Stimulated activated naive B cell treated with anti-CD40 and anti-IgM and Interleukin-4, amounts not matched to agents 10 μg/mL and 1 μg/mL and 100 μg/mL, for 72 hours (primary cell): ENCODE results near the gene LIN28A.
"Not testable (repeated sequence)": the region's sequence is repeated elsewhere in the genome, so short reads cannot be mapped to it uniquely, and the experiment has no call there.

Source experiments
- ATAC-seq, 2 donors: fragments of 150-1000 bp; cut with Tn5 transposase; replicated peaks; 2 replicates each; pipeline ENCODE4 v1.10.0; 2021; ENCODE audit warnings: moderate library complexity in 1 of 2
- DNase-seq: peaks from one replicate; pipeline ENCODE4 v3.0.0; 2021
- H3K27ac Mint-ChIP-seq: one replicate; pipeline ENCODE4 v1.8.0; 2022; ENCODE audit warnings: mild to moderate bottlenecking, mixed read lengths
- H3K27me3 Mint-ChIP-seq, 2 donors: one replicate each; pipeline ENCODE4 v1.8.0; 2022; ENCODE audit warnings: mixed read lengths in 2 of 2
- H3K36me3 Mint-ChIP-seq, 2 donors: one replicate each; pipeline ENCODE4 v1.8.0; 2022; ENCODE audit warnings: mixed read lengths in 2 of 2, mild to moderate bottlenecking in 1 of 2
- H3K4me1 Mint-ChIP-seq, 2 donors: one replicate each; pipeline ENCODE4 v1.8.0; 2022; ENCODE audit warnings: mixed read lengths in 2 of 2, mild to moderate bottlenecking in 1 of 2
- H3K4me3 Mint-ChIP-seq, 2 donors: one replicate each; pipeline ENCODE4 v1.8.0; 2022; ENCODE audit warnings: mild to moderate bottlenecking in 2 of 2, mixed read lengths in 2 of 2, moderate library complexity in 1 of 2
- H3K9me3 Mint-ChIP-seq, 2 donors: one replicate each; pipeline ENCODE4 v1.8.0; 2022; ENCODE audit warnings: mixed read lengths in 2 of 2, mild to moderate bottlenecking in 1 of 2

The LIN28A gene, protein sequence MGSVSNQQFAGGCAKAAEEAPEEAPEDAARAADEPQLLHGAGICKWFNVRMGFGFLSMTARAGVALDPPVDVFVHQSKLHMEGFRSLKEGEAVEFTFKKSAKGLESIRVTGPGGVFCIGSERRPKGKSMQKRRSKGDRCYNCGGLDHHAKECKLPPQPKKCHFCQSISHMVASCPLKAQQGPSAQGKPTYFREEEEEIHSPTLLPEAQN

GRCh38 chr1:26410706-26411623, at the start of gene LIN28A:
Gene LIN28A, plus strand, starts transcription at chr1:26410817. Its CDS starts 75 bp downstream, at chr1:26410892.
- Mint-ChIP-seq H3K4me1 (peaks cover 14 to 29% of the 10 kb centered on the region in 2 donors), H3K36me3 (no peaks in the 10 kb centered on the region), H3K27me3 (peaks cover 62 to 93% of the 10 kb centered on the region in 2 donors), H3K27ac (no peak within 1 kb of the TSS), H3K4me3 (peak within 1 kb of the TSS in 1 of 2 donors; percentile 49), H3K9me3 (peaks cover 0 to 3% of the 10 kb centered on the region in 2 donors)
- no peak for ATAC-seq
- no peak for DNase-seq

DNA sequence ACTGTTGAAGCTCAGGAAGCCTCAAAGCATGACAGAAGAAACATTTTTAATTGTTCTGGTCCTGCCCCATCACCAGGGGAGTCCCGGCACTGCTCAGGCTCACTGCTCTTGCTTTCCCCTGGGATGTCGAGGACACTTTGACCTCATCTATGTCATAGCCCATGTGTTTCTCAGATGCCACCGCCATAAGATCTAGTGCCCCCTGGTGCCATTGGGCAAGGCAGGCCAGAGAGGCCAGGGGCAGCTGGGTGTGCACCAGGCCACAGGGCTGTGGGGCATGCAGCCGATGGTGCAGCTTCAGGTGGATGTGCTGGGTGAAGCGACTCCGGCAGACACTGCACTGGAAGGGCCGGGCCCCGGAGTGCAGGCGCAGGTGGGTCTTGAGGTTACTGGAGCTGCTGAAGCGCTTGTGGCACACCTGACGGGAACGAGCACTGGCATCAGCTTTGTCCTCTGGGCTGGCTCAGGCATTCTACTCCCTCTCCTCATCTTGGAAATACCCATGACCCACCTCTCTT, 49.0 kb upstream of the LIN28A start:
- Mint-ChIP-seq H3K4me1 (peaks cover 27 to 30% of the 10 kb centered on the region in 2 donors), H3K4me3 (peak overlapping the region in 1 of 2 donors; percentile 33), H3K36me3 (no peaks in the 10 kb centered on the region), H3K9me3 (no peaks in the 10 kb centered on the region), H3K27me3 (peaks cover 52 to 60% of the 10 kb centered on the region in 2 donors), H3K27ac (peak overlapping the region; percentile 72)
- DNase-seq (peak; percentile 21), ATAC-seq (peak; percentile 59 to 72)

DNA sequence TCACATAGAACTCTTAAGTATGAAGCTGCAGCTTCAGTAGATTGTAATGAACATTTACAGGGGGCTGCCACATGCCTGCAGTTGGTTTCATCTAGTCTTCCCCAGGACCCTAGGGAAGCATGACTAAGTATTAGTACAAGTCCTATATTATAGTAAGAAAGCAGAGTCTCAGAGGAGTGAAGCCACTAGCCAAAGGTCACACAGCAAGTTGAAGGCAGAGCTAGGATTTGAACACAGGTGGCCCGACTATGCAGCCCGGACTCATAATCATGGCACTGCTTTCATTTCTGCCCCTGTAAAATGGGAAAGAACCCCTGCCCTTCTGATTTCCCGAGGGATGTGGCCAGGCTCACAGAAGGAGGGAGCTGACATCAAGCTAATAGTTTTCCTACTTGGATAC, 48.3 kb upstream of the LIN28A start:
- Mint-ChIP-seq H3K4me3 (no peak overlapping the region), H3K27me3 (peaks cover 57 to 58% of the 10 kb centered on the region in 2 donors), H3K27ac (no peak overlapping the region), H3K36me3 (no peaks in the 10 kb centered on the region), H3K9me3 (no peaks in the 10 kb centered on the region), H3K4me1 (peaks cover 27 to 30% of the 10 kb centered on the region in 2 donors)
- DNase-seq: no peak
- no peak for ATAC-seq

DNA sequence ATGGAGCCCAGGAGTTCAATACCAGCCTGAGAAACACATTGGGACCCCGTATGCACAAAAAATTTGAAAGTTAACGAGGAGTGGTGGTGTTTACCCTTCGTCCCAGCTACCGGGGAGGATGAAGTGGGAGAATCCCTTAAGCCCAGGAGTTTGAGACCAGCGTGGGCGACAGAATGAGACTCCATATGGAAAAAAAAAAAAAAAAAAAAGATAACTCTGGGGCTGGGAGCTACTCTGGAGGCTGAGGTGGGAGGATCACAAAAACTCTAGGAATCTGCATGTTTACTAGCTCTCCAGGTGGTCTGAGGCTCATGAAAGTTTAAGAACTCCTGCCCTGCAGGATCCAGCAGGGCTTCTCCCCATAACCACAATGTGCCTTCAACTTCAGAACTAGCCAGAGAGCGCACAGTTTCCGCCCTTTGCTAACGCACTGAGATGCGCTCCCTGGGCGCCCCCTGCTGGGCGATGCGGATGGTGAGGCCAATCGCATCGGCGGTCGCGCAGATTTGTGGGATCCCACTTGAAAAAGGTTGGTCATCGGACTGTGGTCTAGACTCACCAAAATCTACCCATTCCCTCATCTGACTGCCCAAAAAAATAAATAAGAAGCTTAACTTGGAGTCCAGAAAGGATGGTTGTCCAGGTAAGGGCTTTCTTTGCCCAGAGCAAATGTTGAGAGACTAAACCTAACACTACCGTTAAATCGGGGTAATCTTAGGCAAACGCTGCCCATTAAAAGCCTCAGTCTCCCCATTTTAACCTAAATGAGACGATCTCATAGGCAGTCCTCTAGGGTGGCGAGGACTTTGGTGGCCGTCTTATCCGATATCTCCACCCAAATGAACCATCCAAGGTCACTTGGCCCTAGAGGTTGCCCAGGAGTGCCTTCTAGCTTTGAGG, 46.8 kb upstream of the LIN28A start:
- peaks cover 55% of the 10 kb centered on the region in 2 donors for H3K27me3 Mint-ChIP-seq
- H3K27ac Mint-ChIP-seq: no peak overlapping the region
- H3K9me3 Mint-ChIP-seq: no peaks in the 10 kb centered on the region
- peaks cover 27 to 30% of the 10 kb centered on the region in 2 donors for H3K4me1 Mint-ChIP-seq
- H3K36me3 Mint-ChIP-seq: no peaks in the 10 kb centered on the region
- H3K4me3 Mint-ChIP-seq: no peak overlapping the region
- peak; percentile 79 to 88 for ATAC-seq
- peak; percentile 73 for DNase-seq

- peaks cover 24 to 25% of the 10 kb centered on the region in 2 donors for H3K4me1 Mint-ChIP-seq
- no peak overlapping the region for H3K27ac Mint-ChIP-seq
These were observed 45.7 kb upstream of the LIN28A start for GRCh38 chr1:26364956-26365355.

GRCh38 chr1:26367441-26367840, 43.2 kb upstream of the LIN28A start:
- H3K4me3 Mint-ChIP-seq: no peak overlapping the region
- no peak overlapping the region for H3K27ac Mint-ChIP-seq
- ATAC-seq: no peak
- H3K4me1 Mint-ChIP-seq: peaks cover 0 to 6% of the 10 kb centered on the region in 2 donors
- peaks cover 23 to 24% of the 10 kb centered on the region in 2 donors for H3K27me3 Mint-ChIP-seq
- H3K36me3 Mint-ChIP-seq: no peaks in the 10 kb centered on the region
- no peaks in the 10 kb centered on the region for H3K9me3 Mint-ChIP-seq
- DNase-seq: no peak

More at GRCh38 chr1:26364956-26365355, 45.7 kb upstream of the LIN28A start:
- Mint-ChIP-seq H3K36me3 (no peaks in the 10 kb centered on the region), H3K27me3 (peaks cover 43 to 44% of the 10 kb centered on the region in 2 donors), H3K9me3 (no peaks in the 10 kb centered on the region), H3K4me3 (no peak overlapping the region)
- ATAC-seq (no peak), DNase-seq (no peak)

GRCh38 chr1:26368006-26368405, 42.6 kb upstream of the LIN28A start:
- H3K9me3 Mint-ChIP-seq: no peaks in the 10 kb centered on the region
- H3K4me3 Mint-ChIP-seq: no peak overlapping the region
- no peaks in the 10 kb centered on the region for H3K36me3 Mint-ChIP-seq
- ATAC-seq (no peak), DNase-seq (no peak)
- H3K4me1 Mint-ChIP-seq: peaks cover 0 to 6% of the 10 kb centered on the region in 2 donors
- no peak overlapping the region for H3K27ac Mint-ChIP-seq
- peaks cover 22 to 24% of the 10 kb centered on the region in 2 donors for H3K27me3 Mint-ChIP-seq

GRCh38 chr1:26368486-26368885, 42.1 kb upstream of the LIN28A start:
- peaks cover 19 to 24% of the 10 kb centered on the region in 2 donors for H3K27me3 Mint-ChIP-seq
- no peak overlapping the region for H3K27ac Mint-ChIP-seq
- no peak overlapping the region for H3K4me3 Mint-ChIP-seq
- H3K4me1 Mint-ChIP-seq: peaks cover 3 to 4% of the 10 kb centered on the region in 2 donors
- no peaks in the 10 kb centered on the region for H3K9me3 Mint-ChIP-seq
- no peak for ATAC-seq
- no peaks in the 10 kb centered on the region for H3K36me3 Mint-ChIP-seq
- no peak for DNase-seq

GRCh38 chr1:26370591-26371382, 39.8 kb upstream of the LIN28A start:
- H3K4me1 Mint-ChIP-seq: peaks cover 8 to 24% of the 10 kb centered on the region in 2 donors
- DNase-seq (no peak), ATAC-seq (no peak)
- H3K4me3 Mint-ChIP-seq: no peak overlapping the region
- no peaks in the 10 kb centered on the region for H3K36me3 Mint-ChIP-seq
- H3K27ac Mint-ChIP-seq: no peak overlapping the region
- peaks cover 9 to 12% of the 10 kb centered on the region in 2 donors for H3K27me3 Mint-ChIP-seq
- no peaks in the 10 kb centered on the region for H3K9me3 Mint-ChIP-seq

- Mint-ChIP-seq H3K9me3 (no peaks in the 10 kb centered on the region), H3K4me3 (no peak overlapping the region), H3K27me3 (peaks cover 4 to 5% of the 10 kb centered on the region in 2 donors), H3K4me1 (peaks cover 8 to 26% of the 10 kb centered on the region in 2 donors), H3K36me3 (no peaks in the 10 kb centered on the region), H3K27ac (no peak overlapping the region)
- ATAC-seq (no peak), DNase-seq (no peak)
These were observed 38.6 kb upstream of the LIN28A start for GRCh38 chr1:26372039-26372438.

GRCh38 chr1:26372611-26373010, 38.0 kb upstream of the LIN28A start, which contains the start of gene ZNF683:
Gene ZNF683, minus strand, starts transcription at chr1:26372750. Its CDS starts 4,179 bp downstream, at chr1:26368571.
- not testable (repeated sequence) for H3K27me3 Mint-ChIP-seq, H3K27ac Mint-ChIP-seq, DNase-seq, H3K9me3 Mint-ChIP-seq, H3K36me3 Mint-ChIP-seq, H3K4me3 Mint-ChIP-seq, ATAC-seq
- peaks cover 10 to 29% of the 10 kb centered on the region in 2 donors for H3K4me1 Mint-ChIP-seq

DNA sequence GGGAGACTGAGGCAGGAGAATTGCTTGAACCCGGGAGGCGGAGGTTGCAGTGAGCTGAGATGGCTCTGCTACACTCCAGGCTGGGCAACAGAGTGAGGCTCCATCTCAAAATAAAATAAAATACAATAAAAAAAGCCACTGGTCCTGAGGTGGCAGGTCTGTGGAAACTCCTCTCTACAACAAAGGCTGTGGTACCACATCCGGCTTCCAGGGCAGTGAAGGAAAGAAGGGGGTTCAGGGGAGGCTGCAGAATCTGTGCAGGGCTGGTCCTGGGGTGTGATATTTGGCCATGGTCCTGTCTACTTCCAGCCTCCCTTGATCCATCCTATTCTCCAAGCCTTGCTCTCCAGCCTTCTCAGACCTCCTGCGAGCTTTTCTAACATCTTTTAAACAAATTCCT, 37.3 kb upstream of the LIN28A start:
- no peaks in the 10 kb centered on the region for H3K36me3 Mint-ChIP-seq
- H3K9me3 Mint-ChIP-seq: no peaks in the 10 kb centered on the region
- no peak for ATAC-seq
- no peak for DNase-seq
- no peaks in the 10 kb centered on the region for H3K27me3 Mint-ChIP-seq
- no peak overlapping the region for H3K4me3 Mint-ChIP-seq
- peaks cover 15 to 36% of the 10 kb centered on the region in 2 donors for H3K4me1 Mint-ChIP-seq
- H3K27ac Mint-ChIP-seq: no peak overlapping the region

GRCh38 chr1:26373789-26374188, 36.8 kb upstream of the LIN28A start:
- Mint-ChIP-seq H3K27me3 (no peaks in the 10 kb centered on the region), H3K36me3 (no peaks in the 10 kb centered on the region), H3K9me3 (no peaks in the 10 kb centered on the region), H3K4me3 (no peak overlapping the region), H3K27ac (no peak overlapping the region), H3K4me1 (peaks cover 20 to 41% of the 10 kb centered on the region in 2 donors)
- DNase-seq (no peak), ATAC-seq (no peak)
